LNCaP clone FGC (cell line): ENCODE results near the gene TAF13.

Experiments used
- DNase-seq: peaks from one replicate; pipeline ENCODE4 v3.0.0-alpha.2; 2011; ENCODE audit warnings: low read depth
- H3K4me3 ChIP-seq: 2 replicates; pipeline ENCODE4 v1.5.1; 2011; ENCODE audit warnings: mild to moderate bottlenecking, low read depth, low read length, control low read depth
- CTCF ChIP-seq: IDR thresholded peaks from 2 replicates; pipeline ENCODE4 v1.5.1; 2012; ENCODE audit warnings: mild to moderate bottlenecking; ENCODE audit not compliant: control insufficient read depth, insufficient read depth; ENCODE audit errors: extremely low read depth

The TAF13 gene

GRCh38 chr1:109105881-109106280 is 30.1 kb upstream of the TAF13 start:
- TF ChIP-seq CTCF = no peak
- no peak for DNase-seq
- no peak overlapping the region for H3K4me3 ChIP-seq

- TF ChIP-seq CTCF = no peak
- no peak overlapping the region for H3K4me3 ChIP-seq
- no peak for DNase-seq
Observed at GRCh38 chr1:109104364-109105151, 28.8 kb upstream of the TAF13 start.

DNA sequence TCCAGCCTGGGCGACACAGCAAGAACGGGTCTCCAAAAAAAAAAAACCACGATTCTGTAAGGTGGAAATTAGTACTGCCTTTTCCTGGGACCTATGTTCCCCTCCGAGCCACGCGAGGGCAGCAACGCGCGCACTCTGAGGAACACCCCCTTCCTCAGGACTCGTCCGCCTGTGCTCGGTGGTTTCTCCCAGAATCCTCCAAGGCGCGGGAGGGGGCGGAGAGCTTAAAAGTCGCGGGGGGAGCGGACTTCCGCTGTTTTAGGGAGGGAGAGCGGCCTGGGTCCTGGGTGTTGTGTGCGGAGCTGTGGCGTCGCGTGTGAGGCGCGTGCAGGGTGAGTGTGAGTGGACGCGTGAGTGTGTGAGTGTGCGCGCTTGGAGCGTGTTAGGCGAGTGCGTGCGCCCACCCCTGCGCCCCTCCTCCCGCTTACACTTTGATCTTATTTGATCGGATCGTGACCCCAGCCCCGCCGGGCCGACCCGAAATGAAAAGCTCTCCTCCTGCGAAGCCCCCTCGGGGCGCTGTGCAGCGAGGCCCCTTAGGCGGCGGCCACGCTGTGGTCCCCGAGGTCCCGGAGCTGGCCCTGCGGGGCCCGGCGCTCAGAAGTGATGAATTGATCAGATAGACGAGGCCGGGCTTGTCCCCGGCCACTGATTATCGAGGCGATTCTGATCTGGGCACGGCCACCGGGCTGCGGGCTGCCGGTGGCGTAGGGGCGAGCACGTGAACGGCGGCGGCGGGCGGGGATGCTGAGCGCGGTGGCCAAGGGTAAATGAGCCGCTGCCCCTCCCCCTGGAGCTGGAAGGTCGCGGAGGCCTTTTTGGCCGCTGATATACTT is 24.4 kb upstream of the TAF13 start:
- peak; percentile 90 for TF ChIP-seq CTCF
- peak; percentile 90 for DNase-seq
- H3K4me3 ChIP-seq = peak overlapping the region; percentile 96

- H3K4me3 ChIP-seq = peak overlapping the region; percentile 11
Observed at GRCh38 chr1:109096120-109096519, 20.3 kb upstream of the TAF13 start.

DNA sequence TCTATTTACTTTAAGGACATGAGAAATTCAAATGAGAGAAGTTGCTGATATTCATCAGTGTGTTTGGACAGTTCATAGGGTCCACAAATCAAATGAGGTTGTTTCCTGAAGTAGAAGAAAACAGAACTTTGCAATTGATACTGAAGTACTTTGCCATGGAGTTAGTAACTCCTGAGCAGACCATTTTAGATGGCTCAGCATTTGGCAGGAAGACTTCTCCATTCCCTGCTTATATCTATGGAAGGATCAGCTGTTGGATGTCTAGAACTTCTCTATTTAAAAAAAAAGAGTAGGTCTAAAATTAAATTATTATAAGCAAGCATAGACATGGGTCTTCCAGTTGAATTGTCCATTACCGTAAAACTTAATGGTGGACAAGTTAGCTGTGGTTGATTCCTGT is 19.8 kb upstream of the TAF13 start:
- no peak overlapping the region for H3K4me3 ChIP-seq
- no peak for TF ChIP-seq CTCF
- DNase-seq = no peak

More at GRCh38 chr1:109096120-109096519, 20.3 kb upstream of the TAF13 start:
- no peak for DNase-seq
- TF ChIP-seq CTCF = no peak

DNA sequence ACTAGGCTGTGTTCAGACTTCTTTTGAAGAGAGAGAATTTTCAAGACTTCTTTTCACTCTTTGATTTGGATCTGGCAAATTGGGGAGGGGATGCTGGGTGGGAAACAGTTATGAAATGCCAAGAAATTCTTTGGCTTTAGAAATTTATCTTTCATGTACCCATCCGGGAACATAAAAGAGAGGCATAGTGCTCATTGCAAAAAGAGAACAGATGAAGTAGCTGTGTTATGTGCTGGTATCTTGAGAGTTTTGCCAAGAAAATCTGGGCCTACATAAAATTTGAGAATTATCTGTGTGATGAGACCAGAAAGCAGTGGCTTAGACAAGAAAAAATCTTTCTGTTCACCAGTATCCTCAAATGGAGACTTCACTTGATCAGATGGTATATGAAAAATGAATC is 19.1 kb upstream of the TAF13 start:
- no peak for DNase-seq
- H3K4me3 ChIP-seq = no peak overlapping the region
- TF ChIP-seq CTCF = no peak
